IPS-18c (cell line): Measurements from ENCODE around the gene FUT8.
"Not testable (repeated sequence)": the region's sequence is repeated elsewhere in the genome, so short reads cannot be mapped to it uniquely, and the experiment has no call there.

Experiments
- H3K4me3 ChIP-seq: 2 replicates; pipeline ENCODE4 v1.7.0; 2013; ENCODE audit warnings: low read depth, mild to moderate bottlenecking, low read length, moderate library complexity; ENCODE audit not compliant: insufficient read depth
- H3K9me3 ChIP-seq: one replicate; pipeline ENCODE4 v1.6.1; 2013; ENCODE audit warnings: mild to moderate bottlenecking, low read length, moderate library complexity; ENCODE audit not compliant: control insufficient read depth, insufficient read depth

The FUT8 gene

GRCh38 chr14:65686761-65687160, 274.2 kb downstream of the FUT8 start:
- Histone ChIP-seq H3K4me3 (no peak overlapping the region), H3K9me3 (no peaks in the 10 kb centered on the region)

- no peak overlapping the region for H3K4me3 ChIP-seq
- H3K9me3 ChIP-seq, result peaks cover 3% of the 10 kb centered on the region
Observed at GRCh38 chr14:65689070-65689469, 276.5 kb downstream of the FUT8 start.

DNA sequence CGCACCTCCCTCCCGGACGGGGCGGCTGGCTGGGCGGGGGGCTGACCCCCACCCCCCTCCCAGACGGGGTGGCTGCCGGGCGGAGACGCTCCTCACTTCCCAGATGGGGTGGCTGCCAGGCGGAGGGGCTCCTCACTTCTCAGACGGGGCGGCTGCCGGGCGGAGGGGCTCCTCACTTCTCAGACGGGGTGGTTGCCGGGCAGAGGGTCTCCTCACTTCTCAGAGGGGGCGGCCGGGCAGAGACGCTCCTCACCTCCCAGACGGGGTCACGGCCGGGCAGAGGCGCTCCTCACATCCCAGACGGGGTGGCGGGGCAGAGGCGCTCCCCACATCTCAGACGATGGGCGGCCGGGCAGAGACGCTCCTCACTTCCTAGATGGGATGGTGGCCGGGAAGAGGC, 280.0 kb downstream of the FUT8 start:
- not testable (repeated sequence) for H3K9me3 ChIP-seq, H3K4me3 ChIP-seq

DNA sequence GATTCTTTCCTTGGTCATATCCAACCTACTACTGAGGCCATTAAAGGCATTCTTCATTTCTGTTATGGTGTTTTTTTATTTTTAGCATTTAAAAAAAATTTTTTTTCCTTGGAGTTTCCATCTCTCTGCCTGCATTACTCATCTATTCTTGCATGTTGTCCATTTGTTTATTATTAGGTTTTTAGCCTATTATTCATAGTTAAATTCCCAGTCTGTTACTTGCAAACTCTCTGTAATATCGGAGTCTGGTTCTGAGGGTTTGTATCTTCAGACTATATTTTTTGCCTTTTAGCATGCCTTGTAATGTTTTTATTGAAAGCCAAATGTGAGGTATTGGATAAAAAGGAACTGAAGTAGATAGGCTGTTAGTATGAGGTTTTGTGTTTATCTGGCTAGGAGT, 284.3 kb downstream of the FUT8 start:
- peaks cover 3% of the 10 kb centered on the region for H3K9me3 ChIP-seq

GRCh38 chr14:65703521-65703920, 291.0 kb downstream of the FUT8 start:
- Histone ChIP-seq H3K9me3 (no peaks in the 10 kb centered on the region), H3K4me3 (no peak overlapping the region)

More for the DNA sequence above, 284.3 kb downstream of the FUT8 start:
- no peak overlapping the region for H3K4me3 ChIP-seq

GRCh38 chr14:65703996-65704395, 291.5 kb downstream of the FUT8 start:
- H3K4me3 ChIP-seq, result no peak overlapping the region
- no peaks in the 10 kb centered on the region for H3K9me3 ChIP-seq

- no peaks in the 10 kb centered on the region for H3K9me3 ChIP-seq
- no peak overlapping the region for H3K4me3 ChIP-seq
Observed at GRCh38 chr14:65704437-65704836, 291.9 kb downstream of the FUT8 start.

- H3K9me3 ChIP-seq, result no peaks in the 10 kb centered on the region
- H3K4me3 ChIP-seq, result no peak overlapping the region
Observed at GRCh38 chr14:65704850-65705249, 292.3 kb downstream of the FUT8 start.

DNA sequence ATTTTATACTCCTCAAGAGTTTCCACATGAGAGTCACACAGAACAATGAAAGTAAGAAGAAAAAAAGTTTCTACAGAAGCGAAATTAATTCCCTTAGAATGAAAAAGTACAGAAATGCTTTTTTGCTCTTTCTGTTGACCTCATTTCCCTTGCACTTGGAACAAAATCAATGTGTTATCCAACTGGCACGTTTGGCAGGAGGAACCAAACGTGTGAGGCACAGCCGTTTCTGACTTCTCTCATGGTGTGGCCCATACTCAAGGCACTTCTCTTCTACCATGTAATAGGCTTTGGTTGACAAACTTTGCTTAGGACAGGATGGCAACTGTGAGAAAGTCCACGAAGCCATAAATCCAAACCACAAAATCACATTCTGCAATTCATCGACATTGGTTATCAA, 297.0 kb downstream of the FUT8 start:
- no peak overlapping the region for H3K4me3 ChIP-seq

DNA sequence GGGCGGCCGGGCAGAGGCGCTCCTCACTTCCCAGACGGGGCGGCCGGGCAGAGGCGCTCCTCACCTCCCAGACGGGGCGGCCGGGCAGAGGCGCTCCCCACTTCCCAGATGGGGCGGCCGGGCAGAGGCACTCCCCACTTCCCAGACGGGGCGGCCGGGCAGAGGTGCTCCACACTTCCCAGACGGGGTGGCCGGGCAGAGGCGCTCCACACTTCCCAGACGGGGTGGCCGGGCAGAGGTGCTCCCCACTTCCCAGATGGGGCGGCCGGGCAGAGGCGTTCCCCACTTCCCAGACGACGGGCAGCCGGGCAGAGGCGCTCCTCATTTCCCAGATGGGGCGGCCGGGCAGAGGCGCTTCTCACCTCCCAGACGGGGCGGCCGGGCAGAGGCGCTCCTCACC, 304.3 kb downstream of the FUT8 start:
- H3K9me3 ChIP-seq, H3K4me3 ChIP-seq: not testable (repeated sequence)

More for the DNA sequence above, 297.0 kb downstream of the FUT8 start:
- no peaks in the 10 kb centered on the region for H3K9me3 ChIP-seq

- H3K9me3 ChIP-seq, result not testable (repeated sequence)
Observed at GRCh38 chr14:65717384-65717915, 304.9 kb downstream of the FUT8 start.

GRCh38 chr14:65718629-65719028, 306.1 kb downstream of the FUT8 start:
- H3K9me3 ChIP-seq, result peaks cover 7% of the 10 kb centered on the region
- H3K4me3 ChIP-seq, result no peak overlapping the region

More at GRCh38 chr14:65717384-65717915, 304.9 kb downstream of the FUT8 start:
- not testable (repeated sequence) for H3K4me3 ChIP-seq

DNA sequence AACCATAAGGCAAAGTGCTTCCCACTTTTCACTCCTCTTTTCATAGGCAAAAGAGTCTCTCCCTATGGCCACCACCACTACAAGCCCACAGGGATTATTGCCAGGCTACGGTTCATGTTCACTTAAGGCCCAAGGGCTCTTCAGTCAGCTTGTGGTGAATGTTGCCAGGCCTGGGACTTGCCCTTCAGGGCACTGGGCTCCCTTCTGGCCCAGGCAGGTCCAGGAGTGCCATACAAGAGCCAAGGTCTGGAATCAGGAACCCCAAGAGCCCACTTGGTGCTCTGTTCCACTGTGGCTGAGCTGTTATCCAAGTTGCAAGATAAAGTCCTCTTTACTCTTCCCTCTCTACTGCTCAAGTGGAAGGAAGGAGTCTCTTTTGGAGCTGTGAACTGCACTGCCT, 307.6 kb downstream of the FUT8 start:
- Histone ChIP-seq H3K4me3 (no peak overlapping the region), H3K9me3 (peaks cover 7% of the 10 kb centered on the region)

DNA sequence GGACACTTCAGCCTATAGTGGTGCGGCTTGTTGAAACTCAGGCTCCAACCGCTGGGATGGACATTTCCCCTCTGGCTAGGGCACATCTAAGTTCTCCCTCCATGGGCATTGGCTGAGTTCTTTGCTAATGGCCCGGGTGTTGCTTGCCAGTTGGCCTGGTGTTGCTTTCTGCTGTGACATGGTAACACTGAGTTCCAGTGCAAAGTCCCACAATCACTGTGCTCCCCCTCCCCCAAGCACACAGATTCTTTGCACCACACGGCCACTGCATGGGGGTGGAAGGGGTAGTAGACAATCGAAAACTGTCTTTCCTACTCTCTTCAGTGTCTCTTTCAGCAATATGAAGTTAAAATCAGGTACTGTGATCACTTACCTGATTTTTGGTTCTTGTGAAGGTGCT, 308.2 kb downstream of the FUT8 start:
- H3K9me3 ChIP-seq, result peaks cover 7% of the 10 kb centered on the region

GRCh38 chr14:65723348-65723747, 310.8 kb downstream of the FUT8 start:
- H3K9me3 ChIP-seq, result no peaks in the 10 kb centered on the region
- H3K4me3 ChIP-seq, result no peak overlapping the region

More for the DNA sequence above, 308.2 kb downstream of the FUT8 start:
- no peak overlapping the region for H3K4me3 ChIP-seq

DNA sequence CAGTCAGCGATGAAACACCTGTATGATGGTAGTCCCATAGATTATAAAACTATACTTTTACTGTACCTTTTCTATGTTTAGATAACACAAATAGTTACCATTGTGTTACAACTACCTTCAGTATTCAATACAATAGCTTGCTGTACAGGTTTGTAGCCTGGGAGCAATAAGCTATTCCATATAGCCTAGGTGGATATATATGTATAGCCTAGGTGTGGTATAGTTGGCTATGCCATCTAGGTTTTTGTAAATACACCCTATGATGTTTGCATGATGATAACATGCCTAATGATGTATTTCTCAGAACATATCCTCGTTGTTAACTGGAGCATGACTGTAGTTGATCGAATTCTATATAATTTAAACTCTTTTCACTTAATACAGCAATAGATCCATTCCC, 316.1 kb downstream of the FUT8 start:
- Histone ChIP-seq H3K9me3 (no peaks in the 10 kb centered on the region), H3K4me3 (no peak overlapping the region)

DNA sequence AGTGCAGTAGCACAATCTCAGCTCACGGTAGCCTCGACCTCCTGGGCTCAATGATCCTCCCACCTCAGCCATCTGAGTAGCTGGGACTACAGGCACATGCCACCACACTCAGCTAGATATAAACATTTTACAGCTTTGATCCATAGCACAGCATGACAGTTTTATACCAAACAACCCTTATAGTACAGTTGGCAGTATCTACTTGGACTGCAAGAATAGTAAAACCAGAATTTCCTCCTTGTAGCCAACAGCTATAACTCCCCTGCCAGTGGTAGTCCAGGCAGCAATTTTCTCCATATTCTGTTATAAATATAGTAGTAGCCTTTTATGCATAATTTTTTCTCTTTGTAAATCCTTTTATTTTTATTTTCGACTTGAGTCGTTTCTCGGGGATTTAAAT, 317.0 kb downstream of the FUT8 start:
- H3K4me3 ChIP-seq, result no peak overlapping the region
- H3K9me3 ChIP-seq, result no peaks in the 10 kb centered on the region

GRCh38 chr14:65731933-65732506, 319.5 kb downstream of the FUT8 start:
- no peak overlapping the region for H3K4me3 ChIP-seq
- no peaks in the 10 kb centered on the region for H3K9me3 ChIP-seq

- no peaks in the 10 kb centered on the region for H3K9me3 ChIP-seq
- no peak overlapping the region for H3K4me3 ChIP-seq
Observed at GRCh38 chr14:65738339-65738738, 325.8 kb downstream of the FUT8 start.
